Measurements from ENCODE around the gene ITGB4. TPM values are rescaled to one million over a fixed set of nuclear protein-coding genes. Genes with fewer than 3 reads are reported as not detected.

The ITGB4 gene
- total and polyA plus RNA-seq, 4 donors = 7.5 to 69.5 (median 27.1) TPM

DNA sequence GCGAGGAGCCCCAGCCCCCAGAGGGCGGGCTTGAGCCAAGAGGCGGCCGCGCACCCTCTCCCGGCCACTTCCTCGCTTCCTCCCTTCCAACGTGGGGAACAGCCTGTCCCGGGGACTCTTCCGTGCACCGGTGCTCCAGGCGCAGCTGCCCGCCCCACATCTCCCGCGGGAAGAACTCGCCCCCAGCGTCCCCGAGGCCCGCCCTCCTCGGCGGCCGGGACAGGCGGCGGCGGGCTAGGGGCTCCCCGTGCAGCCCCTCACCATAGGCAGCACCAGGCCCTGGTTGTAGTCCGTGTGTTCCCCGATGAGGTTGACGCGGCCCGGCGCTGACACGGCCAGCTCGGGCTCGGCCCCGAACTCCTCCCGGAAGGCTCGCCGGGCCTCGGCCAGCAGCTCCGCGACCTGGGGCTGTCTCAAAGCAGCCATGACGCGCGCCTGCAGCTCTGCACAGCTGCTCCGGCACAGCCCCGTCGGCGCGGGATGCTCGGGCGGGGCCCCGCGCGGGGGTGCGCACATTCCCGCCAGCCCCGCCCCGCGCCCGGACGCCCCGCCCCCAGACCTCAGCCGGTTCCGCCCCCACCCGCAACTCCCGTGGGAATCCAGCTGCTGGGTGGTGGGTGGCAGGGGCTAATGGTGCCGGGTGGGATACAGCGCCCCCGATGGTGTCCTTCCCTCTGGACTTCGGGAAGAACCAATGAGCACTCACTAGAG lies 43.6 kb downstream of the ITGB4 start, which contains the start of gene GALK1:
Gene GALK1 (minus strand): TSS at position 482 of the 711 bp plus-strand sequence. CDS start 56 bp downstream, at position 426.
- DNase-seq (peak; percentile 85 to 94), ATAC-seq (ENCODE audit: low FRiP score) (peak; percentile 91)
- H3K27me3 ChIP-seq (ENCODE audit: control insufficient read depth in 1 of 2, insufficient read depth in 2 of 2, low read length in 1 of 2) = no peaks in the 10 kb centered on the region
- 0 to 1% methylated on average over 55 to 71 of the region's 71 CpGs for WGBS, 2 donors
- intact Hi-C loops (cut with DNase I) = no loop called here
- no peaks in the 10 kb centered on the region for H3K9me3 ChIP-seq (ENCODE audit: control insufficient read depth, low read length)
- H3K4me3 ChIP-seq (ENCODE audit: low read length in 2 of 2) = peak within 1 kb of the TSS; percentile 50 to 52
- peak within 1 kb of the TSS in 1 of 2 donors; percentile 73 for H3K27ac ChIP-seq (ENCODE audit: low read depth in 1 of 2, low read length in 2 of 2)
- H3K36me3 ChIP-seq (ENCODE audit: control insufficient read depth in 1 of 2, insufficient read depth in 2 of 2, low read length in 1 of 2) = no peaks in the 10 kb centered on the region
- peaks cover 0 to 2% of the 10 kb centered on the region in 2 donors for H3K4me1 ChIP-seq (ENCODE audit: control insufficient read depth in 1 of 2, insufficient read depth in 2 of 2, low read length in 2 of 2)

DNA sequence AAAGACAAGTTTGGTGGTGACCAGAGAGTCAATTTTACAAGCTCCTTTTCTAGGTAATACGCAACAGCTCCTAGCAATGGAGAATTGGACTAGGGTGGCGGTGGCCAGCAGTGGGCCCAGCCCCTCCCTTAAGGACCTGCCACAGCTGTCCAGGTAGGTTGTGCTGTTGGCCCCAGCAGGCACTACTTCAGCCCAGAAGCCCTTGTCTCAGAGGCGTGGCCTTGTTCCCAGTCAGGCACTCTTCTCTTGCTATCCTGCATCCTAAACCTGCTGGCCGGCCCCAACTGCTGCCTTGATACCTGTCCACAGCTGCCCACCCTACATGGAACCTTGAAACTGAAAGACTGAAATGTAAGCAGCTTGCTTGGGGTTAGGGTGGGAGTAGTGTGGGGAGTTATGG lies 44.7 kb downstream of the ITGB4 start:
- H3K9me3 ChIP-seq (ENCODE audit: control insufficient read depth, low read length) = no peaks in the 10 kb centered on the region
- no peak overlapping the region for H3K27ac ChIP-seq (ENCODE audit: low read depth in 1 of 2, low read length in 2 of 2)
- no peaks in the 10 kb centered on the region for H3K36me3 ChIP-seq (ENCODE audit: control insufficient read depth in 1 of 2, insufficient read depth in 2 of 2, low read length in 1 of 2)
- intact Hi-C loops (cut with DNase I) = no loop called here
- peak in 1 of 2 donors; percentile 67 for DNase-seq
- no peak overlapping the region for H3K4me3 ChIP-seq (ENCODE audit: low read length in 2 of 2)
- H3K27me3 ChIP-seq (ENCODE audit: control insufficient read depth in 1 of 2, insufficient read depth in 2 of 2, low read length in 1 of 2) = no peaks in the 10 kb centered on the region
- no peak for ATAC-seq (ENCODE audit: low FRiP score)
- WGBS, 2 donors = 93% methylated on average over 4 of the region's 4 CpGs
- peaks cover 0 to 2% of the 10 kb centered on the region in 2 donors for H3K4me1 ChIP-seq (ENCODE audit: control insufficient read depth in 1 of 2, insufficient read depth in 2 of 2, low read length in 2 of 2)

DNA sequence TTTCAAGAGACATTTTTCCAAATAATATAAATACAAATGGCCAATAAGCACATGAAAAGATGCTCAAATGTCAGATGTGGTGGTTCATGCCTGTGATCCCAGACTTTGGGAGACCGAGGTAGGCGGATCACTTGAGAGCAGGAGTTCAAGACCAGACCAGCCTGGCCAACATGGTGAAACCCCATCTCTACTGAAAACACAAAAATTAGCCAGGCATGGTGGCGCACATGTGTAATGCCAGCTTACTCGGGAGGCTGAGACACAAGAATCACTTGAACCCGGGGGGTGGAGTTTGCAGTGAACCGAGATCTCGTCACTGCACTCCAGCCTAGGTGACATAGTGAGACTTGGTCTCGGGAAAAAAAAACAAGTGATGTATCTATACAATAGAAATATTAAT lies 46.6 kb downstream of the ITGB4 start:
- Histone ChIP-seq H3K9me3 (ENCODE audit: control insufficient read depth, low read length) (no peaks in the 10 kb centered on the region), H3K4me1 (ENCODE audit: control insufficient read depth in 1 of 2, insufficient read depth in 2 of 2, low read length in 2 of 2) (peaks cover 0 to 2% of the 10 kb centered on the region in 2 donors), H3K27ac (ENCODE audit: low read depth in 1 of 2, low read length in 2 of 2) (no peak overlapping the region), H3K27me3 (ENCODE audit: control insufficient read depth in 1 of 2, insufficient read depth in 2 of 2, low read length in 1 of 2) (no peaks in the 10 kb centered on the region), H3K36me3 (ENCODE audit: control insufficient read depth in 1 of 2, insufficient read depth in 2 of 2, low read length in 1 of 2) (no peaks in the 10 kb centered on the region), H3K4me3 (ENCODE audit: low read length in 2 of 2) (no peak overlapping the region)
- 85 to 90% methylated on average over 8 of the region's 8 CpGs for WGBS, 2 donors
- intact Hi-C loops (cut with DNase I) = no loop called here
- DNase-seq = peak in 1 of 2 donors; percentile 26
- ATAC-seq (ENCODE audit: low FRiP score) = no peak

DNA sequence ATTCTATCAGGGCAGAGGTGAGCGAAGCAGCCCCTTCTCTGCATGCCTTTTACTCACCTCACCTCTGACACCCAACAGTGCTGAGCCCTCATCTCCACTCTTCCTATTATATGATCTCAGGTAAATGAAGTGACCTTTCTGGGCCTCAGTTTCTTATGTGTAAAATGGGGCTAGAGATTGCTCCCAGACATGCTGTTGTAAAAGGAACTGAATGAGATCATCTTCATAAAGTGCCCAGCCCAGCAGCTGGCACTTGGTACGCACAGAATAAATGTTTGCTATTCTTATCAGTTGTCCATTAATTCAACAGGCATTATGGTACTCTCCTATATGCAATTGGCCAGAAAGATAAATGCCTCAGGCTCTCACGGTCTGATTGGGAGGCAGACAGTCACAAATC lies 48.3 kb downstream of the ITGB4 start:
- Histone ChIP-seq H3K4me1 (ENCODE audit: control insufficient read depth in 1 of 2, insufficient read depth in 2 of 2, low read length in 2 of 2) (no peaks in the 10 kb centered on the region), H3K36me3 (ENCODE audit: control insufficient read depth in 1 of 2, insufficient read depth in 2 of 2, low read length in 1 of 2) (no peaks in the 10 kb centered on the region), H3K27me3 (ENCODE audit: control insufficient read depth in 1 of 2, insufficient read depth in 2 of 2, low read length in 1 of 2) (no peaks in the 10 kb centered on the region), H3K4me3 (ENCODE audit: low read length in 2 of 2) (no peak overlapping the region), H3K27ac (ENCODE audit: low read depth in 1 of 2, low read length in 2 of 2) (no peak overlapping the region), H3K9me3 (ENCODE audit: control insufficient read depth, low read length) (no peaks in the 10 kb centered on the region)
- intact Hi-C loops (cut with DNase I) = no loop called here
- WGBS, 2 donors = 71% methylated on average over 3 of the region's 3 CpGs
- DNase-seq (no peak), ATAC-seq (ENCODE audit: low FRiP score) (no peak)

DNA sequence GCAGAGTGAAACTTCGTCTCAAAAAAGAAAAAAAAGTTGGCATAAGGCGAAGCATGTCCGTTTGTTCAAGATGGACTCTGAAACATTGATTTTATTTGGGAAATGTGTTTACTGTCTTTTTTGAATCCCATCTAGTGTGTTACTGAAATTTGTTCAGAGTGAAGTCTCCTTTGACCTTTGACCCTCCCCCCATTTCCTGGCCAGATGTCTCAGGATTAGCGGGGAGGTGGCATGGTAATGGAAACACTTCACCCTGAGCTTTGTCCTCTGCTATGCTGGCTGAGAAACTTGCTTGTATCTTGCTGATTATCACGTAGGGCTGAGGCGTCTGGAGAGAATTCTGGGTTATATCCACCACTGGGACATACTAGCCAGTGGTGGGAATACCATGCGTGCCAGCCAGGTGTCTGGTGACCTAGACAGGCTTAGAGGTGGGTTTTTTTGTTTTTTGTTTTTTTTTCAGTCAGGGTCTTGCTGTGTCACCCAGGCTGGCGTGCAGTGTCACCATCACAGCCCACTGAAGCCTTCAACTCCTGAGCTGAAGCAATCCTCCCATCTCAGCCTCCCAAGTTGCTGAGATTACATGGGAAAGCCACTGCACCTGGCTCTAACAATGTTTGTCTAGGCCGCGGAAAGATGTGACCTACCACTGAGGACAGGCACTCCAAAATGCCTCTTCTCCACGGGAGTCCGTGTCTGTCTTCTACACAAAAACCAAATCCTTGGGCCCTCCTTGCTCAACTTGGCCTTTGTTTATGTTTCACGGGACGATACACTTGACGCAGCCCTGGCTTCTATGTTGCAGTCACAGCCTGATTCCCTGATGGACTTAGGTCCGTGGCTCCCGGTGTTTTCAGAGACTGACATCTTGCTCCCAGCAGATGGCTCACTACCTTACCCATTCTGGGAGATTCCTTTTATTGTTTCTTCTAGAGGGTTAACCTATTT lies 50.3 kb downstream of the ITGB4 start:
- peaks cover 0 to 2% of the 10 kb centered on the region in 2 donors for H3K36me3 ChIP-seq (ENCODE audit: control insufficient read depth in 1 of 2, insufficient read depth in 2 of 2, low read length in 1 of 2)
- WGBS, 2 donors = 75 to 77% methylated on average over 17 of the region's 17 CpGs
- intact Hi-C loops (cut with DNase I) = no loop called here
- H3K27ac ChIP-seq (ENCODE audit: low read depth in 1 of 2, low read length in 2 of 2) = no peak overlapping the region
- H3K4me1 ChIP-seq (ENCODE audit: control insufficient read depth in 1 of 2, insufficient read depth in 2 of 2, low read length in 2 of 2) = no peaks in the 10 kb centered on the region
- H3K27me3 ChIP-seq (ENCODE audit: control insufficient read depth in 1 of 2, insufficient read depth in 2 of 2, low read length in 1 of 2) = no peaks in the 10 kb centered on the region
- H3K9me3 ChIP-seq (ENCODE audit: control insufficient read depth, low read length) = no peaks in the 10 kb centered on the region
- ATAC-seq (ENCODE audit: low FRiP score) = no peak
- H3K4me3 ChIP-seq (ENCODE audit: low read length in 2 of 2) = no peak overlapping the region
- peak in 1 of 2 donors; percentile 49 for DNase-seq

DNA sequence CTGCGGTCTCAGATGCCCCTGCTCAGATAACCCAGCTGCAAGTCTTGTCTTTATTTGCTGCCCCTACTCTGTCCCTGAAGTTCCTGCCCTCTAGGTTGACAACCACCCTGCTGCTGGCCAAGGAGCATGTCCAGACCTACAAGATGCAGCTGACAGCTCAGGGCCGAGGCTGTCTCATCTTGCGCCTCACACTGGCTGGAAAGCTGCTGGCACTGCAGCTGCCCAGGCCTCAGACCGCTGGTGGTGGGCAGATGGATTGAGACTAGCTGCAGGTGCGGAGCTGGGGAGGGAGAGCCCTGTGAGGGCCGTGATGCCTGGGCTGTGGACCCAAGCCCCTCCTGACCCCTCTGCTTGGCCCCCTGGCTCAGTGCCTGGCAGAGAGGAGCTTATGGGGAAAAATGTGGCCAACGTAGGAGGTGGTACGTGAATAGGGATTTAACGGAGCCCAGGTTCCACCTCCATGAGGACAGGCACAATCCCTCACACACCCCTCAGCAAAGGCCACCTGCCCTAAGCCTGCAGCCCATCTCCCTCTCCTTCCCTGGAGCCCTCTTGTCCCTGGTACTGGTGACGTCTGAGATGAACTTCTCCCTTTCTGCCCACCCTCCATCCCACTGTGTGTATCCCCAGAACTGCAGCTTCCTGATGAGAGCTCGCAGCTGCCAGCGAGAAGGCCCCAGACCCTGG lies 52.0 kb downstream of the ITGB4 start:
- ATAC-seq (ENCODE audit: low FRiP score) (peak; percentile 26), DNase-seq (peak in 1 of 2 donors; percentile 48)
- Histone ChIP-seq H3K4me1 (ENCODE audit: control insufficient read depth in 1 of 2, insufficient read depth in 2 of 2, low read length in 2 of 2) (no peaks in the 10 kb centered on the region), H3K27ac (ENCODE audit: low read depth in 1 of 2, low read length in 2 of 2) (no peak overlapping the region), H3K36me3 (ENCODE audit: control insufficient read depth in 1 of 2, insufficient read depth in 2 of 2, low read length in 1 of 2) (peaks cover 0 to 2% of the 10 kb centered on the region in 2 donors), H3K9me3 (ENCODE audit: control insufficient read depth, low read length) (no peaks in the 10 kb centered on the region), H3K27me3 (ENCODE audit: control insufficient read depth in 1 of 2, insufficient read depth in 2 of 2, low read length in 1 of 2) (no peaks in the 10 kb centered on the region), H3K4me3 (ENCODE audit: low read length in 2 of 2) (no peak overlapping the region)
- intact Hi-C loops (cut with DNase I) = no loop called here
- WGBS, 2 donors = 75 to 78% methylated on average over 12 of the region's 12 CpGs

DNA sequence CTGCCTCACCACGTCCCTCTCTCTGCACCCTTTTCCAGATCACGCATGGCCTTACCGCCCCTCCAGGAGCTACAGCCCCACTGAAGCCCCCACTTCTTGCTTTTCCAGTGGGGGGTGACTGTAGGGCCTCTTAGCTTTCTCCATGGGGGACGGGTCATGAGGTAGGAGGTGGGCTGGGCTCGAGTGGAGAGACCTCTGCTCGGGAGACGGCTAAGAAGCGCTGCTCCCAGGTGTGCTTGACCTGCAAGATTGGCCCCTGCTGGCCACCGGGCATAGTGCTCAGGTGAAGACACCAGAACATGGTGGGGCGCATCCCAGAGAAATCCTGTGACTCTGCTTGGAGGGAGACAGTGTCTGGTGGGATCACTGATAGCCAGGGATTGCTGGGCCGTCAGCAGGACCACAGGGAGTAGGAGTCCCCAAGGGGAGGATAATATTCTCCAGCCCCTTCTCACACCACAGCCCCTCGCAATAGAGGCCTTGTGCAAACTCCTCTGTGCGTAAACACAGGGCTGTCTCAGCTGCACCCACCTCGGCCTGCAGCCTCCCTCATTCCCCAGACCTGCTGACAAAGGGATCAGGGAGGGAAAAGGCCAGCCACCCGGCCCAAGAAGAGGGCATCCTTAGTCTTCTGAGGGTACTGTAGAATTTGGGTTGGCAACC lies 52.7 kb downstream of the ITGB4 start:
- DNase-seq = peak in 1 of 2 donors; percentile 75
- intact Hi-C loops (cut with DNase I) = no loop called here
- ATAC-seq (ENCODE audit: low FRiP score) = no peak
- H3K36me3 ChIP-seq (ENCODE audit: control insufficient read depth in 1 of 2, insufficient read depth in 2 of 2, low read length in 1 of 2) = peaks cover 0 to 2% of the 10 kb centered on the region in 2 donors
- H3K27me3 ChIP-seq (ENCODE audit: control insufficient read depth in 1 of 2, insufficient read depth in 2 of 2, low read length in 1 of 2) = no peaks in the 10 kb centered on the region
- no peak overlapping the region for H3K4me3 ChIP-seq (ENCODE audit: low read length in 2 of 2)
- no peaks in the 10 kb centered on the region for H3K4me1 ChIP-seq (ENCODE audit: control insufficient read depth in 1 of 2, insufficient read depth in 2 of 2, low read length in 2 of 2)
- no peaks in the 10 kb centered on the region for H3K9me3 ChIP-seq (ENCODE audit: control insufficient read depth, low read length)
- WGBS, 2 donors = 73 to 76% methylated on average over 15 of the region's 15 CpGs
- no peak overlapping the region for H3K27ac ChIP-seq (ENCODE audit: low read depth in 1 of 2, low read length in 2 of 2)

DNA sequence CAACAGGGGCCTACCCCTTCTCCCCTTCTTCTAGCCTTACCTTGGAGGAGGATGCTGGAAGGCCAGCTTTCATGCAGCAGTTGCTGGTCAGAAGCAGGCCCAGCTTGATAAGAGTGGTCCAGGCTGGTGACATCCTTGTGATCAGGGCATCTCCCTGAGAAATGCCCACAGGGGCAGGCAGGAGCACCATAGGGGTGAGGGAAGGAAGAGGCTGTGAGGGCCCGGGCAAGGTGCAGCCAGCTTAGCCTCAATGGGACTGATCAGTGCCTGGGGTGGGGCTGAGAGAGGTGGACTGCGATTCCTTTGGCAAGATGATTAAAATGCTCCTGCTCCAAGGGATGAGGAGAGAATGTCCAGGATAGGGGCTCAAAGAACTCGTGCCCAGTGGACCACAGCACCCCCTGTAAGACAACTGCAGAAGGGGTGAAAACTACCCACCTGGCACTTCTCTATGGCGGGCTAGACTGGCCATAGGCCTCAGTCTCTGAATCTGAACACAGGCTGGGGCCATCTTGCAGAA lies 53.3 kb downstream of the ITGB4 start:
- Histone ChIP-seq H3K4me3 (ENCODE audit: low read length in 2 of 2) (no peak overlapping the region), H3K36me3 (ENCODE audit: control insufficient read depth in 1 of 2, insufficient read depth in 2 of 2, low read length in 1 of 2) (peaks cover 0 to 2% of the 10 kb centered on the region in 2 donors), H3K27ac (ENCODE audit: low read depth in 1 of 2, low read length in 2 of 2) (no peak overlapping the region), H3K9me3 (ENCODE audit: control insufficient read depth, low read length) (no peaks in the 10 kb centered on the region), H3K27me3 (ENCODE audit: control insufficient read depth in 1 of 2, insufficient read depth in 2 of 2, low read length in 1 of 2) (peaks cover 0 to 1% of the 10 kb centered on the region in 2 donors), H3K4me1 (ENCODE audit: control insufficient read depth in 1 of 2, insufficient read depth in 2 of 2, low read length in 2 of 2) (no peaks in the 10 kb centered on the region)
- peak in 1 of 2 donors; percentile 67 for DNase-seq
- intact Hi-C loops (cut with DNase I) = no loop called here
- no peak for ATAC-seq (ENCODE audit: low FRiP score)
- WGBS, 2 donors = 81 to 85% methylated on average over 4 of the region's 4 CpGs
